Neural cell (in vitro differentiated cells): ENCODE results near the gene TAF1C. TPM values are rescaled to one million over a fixed set of nuclear protein-coding genes. Genes with fewer than 3 reads are reported as not detected.

ENCODE experiments used
- H2AFZ ChIP-seq: fragments of 200-600, 300-800 bp; sonication (generic), shearing (Covaris generic); 2 replicates; pipeline ENCODE4 v1.6.0; 2014; ENCODE audit warnings: low read depth, mild to moderate bottlenecking, antibody characterized with exemption, low read length, moderate library complexity
- H3F3A ChIP-seq: fragments of 200-600 bp; shearing (Covaris generic); 2 replicates; pipeline ENCODE4 v1.6.1; 2016; ENCODE audit warnings: mild to moderate bottlenecking, moderate library complexity, mixed read lengths, antibody characterized with exemption, low read length; ENCODE audit not compliant: insufficient read depth, poor library complexity, severe bottlenecking
- H3K27ac ChIP-seq: fragments of 200-600, 300-800 bp; sonication (generic), shearing (Covaris generic); 2 replicates; pipeline ENCODE4 v1.5.1; 2014; ENCODE audit warnings: mild to moderate bottlenecking, low read length, moderate library complexity
- H3K27me3 ChIP-seq: fragments of 300-800, 200-600 bp; sonication (generic), shearing (Covaris generic); 2 replicates; pipeline ENCODE4 v1.6.0; 2014; ENCODE audit warnings: mild to moderate bottlenecking, low read depth, low read length, moderate library complexity; ENCODE audit not compliant: insufficient read depth
- H3K36me3 ChIP-seq: fragments of 300-800, 200-600 bp; sonication (generic), shearing (Covaris generic); 2 replicates; pipeline ENCODE4 v1.5.1; 2014; ENCODE audit warnings: mild to moderate bottlenecking, antibody characterized with exemption, low read length, moderate library complexity; ENCODE audit not compliant: insufficient read depth
- H3K4me2 ChIP-seq: fragments of 300-800, 200-600 bp; sonication (generic), shearing (Covaris generic); 2 replicates; pipeline ENCODE4 v1.6.0; 2014; ENCODE audit warnings: mild to moderate bottlenecking, low read length
- H3K4me3 ChIP-seq: fragments of 300-800, 200-600 bp; sonication (generic), shearing (Covaris generic); 2 replicates; pipeline ENCODE4 v1.5.1; 2014; ENCODE audit warnings: mild to moderate bottlenecking, low read length, moderate library complexity
- H3K79me2 ChIP-seq: fragments of 200-600 bp; shearing (Covaris generic); replicated peaks from 2 replicates; pipeline ENCODE4 v1.6.0; 2014; ENCODE audit warnings: mild to moderate bottlenecking, low read length, moderate library complexity; ENCODE audit not compliant: insufficient read depth
- H3K9ac ChIP-seq: fragments of 300-800, 200-600 bp; sonication (generic), shearing (Covaris generic); 2 replicates; pipeline ENCODE4 v1.6.1; 2016; ENCODE audit warnings: mild to moderate bottlenecking, low read length, mixed read lengths
- H3K9me2 ChIP-seq: fragments of 200-600 bp; shearing (Covaris generic); 2 replicates; pipeline ENCODE4 v1.6.1; 2016; ENCODE audit warnings: mild to moderate bottlenecking, low read length, mixed read lengths; ENCODE audit not compliant: insufficient read depth
- H3K9me3 ChIP-seq: fragments of 200-600, 300-800 bp; sonication (generic), shearing (Covaris generic); 2 replicates; pipeline ENCODE4 v1.6.1; 2016; ENCODE audit warnings: mild to moderate bottlenecking, mixed run types, low read length, moderate library complexity, mixed read lengths
- H4K20me1 ChIP-seq: fragments of 200-600 bp; shearing (Covaris generic); 2 replicates; pipeline ENCODE4 v1.6.1; 2016; ENCODE audit warnings: mild to moderate bottlenecking, mixed run types; ENCODE audit not compliant: insufficient read depth
- CTCF ChIP-seq: fragments of 450-650 bp; IDR thresholded peaks from 2 replicates; pipeline ENCODE4 v1.5.1; 2014; ENCODE audit warnings: antibody characterized with exemption, mild to moderate bottlenecking, moderate library complexity; ENCODE audit not compliant: poor library complexity, severe bottlenecking
- EP300 ChIP-seq: fragments of 450-650 bp; conservative IDR thresholded peaks from 2 replicates; pipeline ENCODE4 v1.6.1; 2014; ENCODE audit warnings: antibody characterized with exemption, mild to moderate bottlenecking, moderate library complexity; ENCODE audit not compliant: poor library complexity, severe bottlenecking
- EZH2 ChIP-seq: fragments of 200-600, 300-800 bp; shearing (Covaris generic), sonication (generic); IDR thresholded peaks from 2 replicates; pipeline ENCODE4 v1.6.1; 2014; ENCODE audit warnings: antibody characterized with exemption, low read length, borderline replicate concordance, mild to moderate bottlenecking; ENCODE audit not compliant: insufficient read depth, poor library complexity, severe bottlenecking
- MXI1 ChIP-seq: fragments of 450-650 bp; conservative IDR thresholded peaks from 2 replicates; pipeline ENCODE4 v1.6.1; 2014; ENCODE audit warnings: antibody characterized with exemption, mild to moderate bottlenecking; ENCODE audit not compliant: poor library complexity, severe bottlenecking
- POLR2AphosphoS5 ChIP-seq: IDR thresholded peaks from 2 replicates; pipeline ENCODE4 v1.6.1; 2012
- RAD21 ChIP-seq: fragments of 450-650 bp; conservative IDR thresholded peaks from 2 replicates; pipeline ENCODE4 v1.6.1; 2014; ENCODE audit warnings: antibody characterized with exemption, mild to moderate bottlenecking, moderate library complexity
- SMC3 ChIP-seq: fragments of 450-650 bp; conservative IDR thresholded peaks from 2 replicates; pipeline ENCODE4 v1.6.1; 2014; ENCODE audit warnings: antibody characterized with exemption, mild to moderate bottlenecking, moderate library complexity; ENCODE audit not compliant: poor library complexity
- TAF1 ChIP-seq: IDR thresholded peaks from 2 replicates; pipeline ENCODE4 v1.6.1; 2012; ENCODE audit warnings: low read depth
- polyA plus RNA-seq: library from polyadenylated mRNA; depleted of rRNA; stranded (reverse); fragments of >200 nt; gene quantifications from 2 replicates; pipeline ENCODE4 v1.2.3, GENCODE V29; 2014
- TF ChIP-seq, protein P1 (sequence below): IDR thresholded peaks from 2 replicates; pipeline ENCODE4 v1.6.1; 2012; ENCODE audit warnings: borderline replicate concordance

Gene TAF1C
- polyA plus RNA-seq, 1 donor from 2014 or later = 25.5 TPM

GRCh38 chr16:84138500-84138823 is 48.4 kb downstream of the TAF1C start:
- Histone ChIP-seq H3K79me2 (peaks cover 80% of the 10 kb centered on the region), H2AFZ (no peak overlapping the region), H3K27me3 (no peaks in the 10 kb centered on the region), H3K9me3 (no peaks in the 10 kb centered on the region), H3K9ac (no peak overlapping the region), H3K4me2 (no peak overlapping the region), H3F3A (no peaks in the 10 kb centered on the region), H4K20me1 (no peaks in the 10 kb centered on the region), H3K9me2 (no peaks in the 10 kb centered on the region), H3K36me3 (peaks cover 5% of the 10 kb centered on the region), H3K4me3 (no peak overlapping the region), H3K27ac (no peak overlapping the region)
- TF ChIP-seq, protein P1, sequence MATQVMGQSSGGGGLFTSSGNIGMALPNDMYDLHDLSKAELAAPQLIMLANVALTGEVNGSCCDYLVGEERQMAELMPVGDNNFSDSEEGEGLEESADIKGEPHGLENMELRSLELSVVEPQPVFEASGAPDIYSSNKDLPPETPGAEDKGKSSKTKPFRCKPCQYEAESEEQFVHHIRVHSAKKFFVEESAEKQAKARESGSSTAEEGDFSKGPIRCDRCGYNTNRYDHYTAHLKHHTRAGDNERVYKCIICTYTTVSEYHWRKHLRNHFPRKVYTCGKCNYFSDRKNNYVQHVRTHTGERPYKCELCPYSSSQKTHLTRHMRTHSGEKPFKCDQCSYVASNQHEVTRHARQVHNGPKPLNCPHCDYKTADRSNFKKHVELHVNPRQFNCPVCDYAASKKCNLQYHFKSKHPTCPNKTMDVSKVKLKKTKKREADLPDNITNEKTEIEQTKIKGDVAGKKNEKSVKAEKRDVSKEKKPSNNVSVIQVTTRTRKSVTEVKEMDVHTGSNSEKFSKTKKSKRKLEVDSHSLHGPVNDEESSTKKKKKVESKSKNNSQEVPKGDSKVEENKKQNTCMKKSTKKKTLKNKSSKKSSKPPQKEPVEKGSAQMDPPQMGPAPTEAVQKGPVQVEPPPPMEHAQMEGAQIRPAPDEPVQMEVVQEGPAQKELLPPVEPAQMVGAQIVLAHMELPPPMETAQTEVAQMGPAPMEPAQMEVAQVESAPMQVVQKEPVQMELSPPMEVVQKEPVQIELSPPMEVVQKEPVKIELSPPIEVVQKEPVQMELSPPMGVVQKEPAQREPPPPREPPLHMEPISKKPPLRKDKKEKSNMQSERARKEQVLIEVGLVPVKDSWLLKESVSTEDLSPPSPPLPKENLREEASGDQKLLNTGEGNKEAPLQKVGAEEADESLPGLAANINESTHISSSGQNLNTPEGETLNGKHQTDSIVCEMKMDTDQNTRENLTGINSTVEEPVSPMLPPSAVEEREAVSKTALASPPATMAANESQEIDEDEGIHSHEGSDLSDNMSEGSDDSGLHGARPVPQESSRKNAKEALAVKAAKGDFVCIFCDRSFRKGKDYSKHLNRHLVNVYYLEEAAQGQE = no peak
- no peak for TF ChIP-seq RAD21
- TF ChIP-seq EP300 = no peak
- TF ChIP-seq POLR2AphosphoS5 = no peak
- no peak for TF ChIP-seq TAF1
- no peak for TF ChIP-seq EZH2
- no peak for TF ChIP-seq MXI1
- TF ChIP-seq CTCF = no peak
- TF ChIP-seq SMC3 = no peak

DNA sequence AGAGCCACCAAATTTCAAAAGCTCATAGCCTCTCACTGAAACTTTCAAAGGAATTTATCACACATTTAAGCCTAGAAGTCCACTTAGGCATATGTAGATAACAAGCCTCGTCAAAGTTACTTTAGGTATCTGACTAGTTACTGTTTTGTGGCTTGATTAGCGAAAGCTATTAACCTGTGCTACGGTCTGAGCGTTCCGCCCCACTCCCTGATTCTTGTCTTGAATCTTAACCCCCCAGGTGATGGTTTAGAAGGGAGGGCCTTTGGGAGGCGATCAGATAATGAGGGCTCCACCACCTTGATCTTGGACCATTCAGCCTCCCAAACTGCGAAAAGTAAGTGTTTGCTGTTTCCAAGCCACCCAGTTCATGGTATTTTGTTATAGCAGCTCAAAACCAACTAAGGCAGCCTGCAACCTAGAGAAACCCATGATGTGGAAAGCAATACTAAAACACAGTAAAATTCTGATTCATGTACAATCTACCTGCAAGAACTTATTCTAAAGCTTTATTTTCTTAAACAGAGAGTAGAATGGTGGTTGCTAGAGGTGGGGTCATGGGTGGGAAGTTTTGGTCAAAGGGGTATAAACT is 49.0 kb downstream of the TAF1C start:
- Histone ChIP-seq H3F3A (no peaks in the 10 kb centered on the region), H3K9me3 (no peaks in the 10 kb centered on the region), H3K79me2 (peaks cover 76% of the 10 kb centered on the region), H3K27ac (no peak overlapping the region), H3K9ac (no peak overlapping the region), H3K9me2 (no peaks in the 10 kb centered on the region), H3K36me3 (peaks cover 2% of the 10 kb centered on the region), H3K27me3 (no peaks in the 10 kb centered on the region), H2AFZ (no peak overlapping the region), H3K4me3 (no peak overlapping the region), H4K20me1 (no peaks in the 10 kb centered on the region), H3K4me2 (no peak overlapping the region)
- TF ChIP-seq EZH2 (no peak), EP300 (no peak), SMC3 (no peak), POLR2AphosphoS5 (no peak), CTCF (no peak), RAD21 (no peak)
- TF ChIP-seq, protein P1 = no peak
